Ureter (tissue), 1 donor: ENCODE measurements around the gene SSX2IP. TPM values are rescaled to one million over a fixed set of nuclear protein-coding genes. Genes with fewer than 3 reads are reported as not detected.

Experiments
- DNase-seq: peaks from one replicate; pipeline ENCODE4 v3.0.0-alpha.2; 2020; ENCODE audit warnings: low spot score
- total RNA-seq: library from RNA; stranded (reverse); gene quantifications from one replicate; pipeline ENCODE4 v1.2.4, GENCODE V29; 2023
- donor health status: DM: yes; HTN: yes; CAD: no.

Gene SSX2IP
- total RNA-seq, 1 donor from 2014 or later: 21.2 TPM

DNA sequence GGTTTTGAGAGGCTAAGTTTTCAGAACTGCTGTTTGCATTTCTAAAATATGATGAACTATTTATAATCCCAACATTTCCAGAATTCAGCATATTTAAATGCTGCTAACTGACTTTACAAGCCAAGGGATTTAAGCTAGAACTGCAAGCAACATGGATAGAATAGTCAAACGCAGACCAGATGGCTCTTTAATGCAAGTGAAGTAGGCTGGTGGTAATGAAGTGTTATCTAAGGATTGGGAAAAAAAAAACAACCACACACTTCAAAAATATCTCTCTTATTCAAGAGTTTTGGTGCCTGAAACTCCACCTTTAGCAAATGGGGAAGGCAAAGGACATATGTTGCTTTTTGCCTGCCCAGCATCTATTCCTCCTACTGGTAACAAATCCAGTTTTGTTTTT lies 20.9 kb upstream of the SSX2IP start:
- DNase-seq: no peak

- no peak for DNase-seq
These were observed 18.9 kb upstream of the SSX2IP start for GRCh38 chr1:84709131-84709530.

GRCh38 chr1:84708031-84708430 lies 17.8 kb upstream of the SSX2IP start:
- no peak for DNase-seq

- no peak for DNase-seq
These were observed 15.3 kb upstream of the SSX2IP start for GRCh38 chr1:84705513-84705912.

- no peak for DNase-seq
These were observed 14.7 kb upstream of the SSX2IP start for GRCh38 chr1:84704872-84705417.

GRCh38 chr1:84703431-84703830 lies 13.2 kb upstream of the SSX2IP start:
- DNase-seq: no peak

- no peak for DNase-seq
These were observed 11.9 kb upstream of the SSX2IP start for GRCh38 chr1:84702143-84702542.

DNA sequence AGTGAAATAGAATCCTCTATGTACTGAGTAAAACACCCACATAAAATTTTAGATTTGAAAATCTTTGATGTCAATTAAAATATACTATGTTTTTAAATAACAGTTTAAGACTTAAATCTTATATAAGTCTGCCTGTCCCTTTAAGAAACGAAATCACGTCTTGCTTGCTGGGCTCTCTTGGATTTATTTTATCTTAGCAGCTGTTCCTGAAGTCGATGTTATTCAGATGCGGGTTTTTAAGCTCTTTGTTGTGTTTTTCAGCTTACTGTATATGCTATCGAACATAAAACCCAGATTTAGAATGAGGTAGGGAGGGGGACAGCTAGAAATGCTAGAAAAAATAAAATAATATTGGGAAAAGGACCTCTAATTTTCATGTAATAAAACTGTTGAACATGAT lies 11.1 kb upstream of the SSX2IP start:
- DNase-seq: no peak

DNA sequence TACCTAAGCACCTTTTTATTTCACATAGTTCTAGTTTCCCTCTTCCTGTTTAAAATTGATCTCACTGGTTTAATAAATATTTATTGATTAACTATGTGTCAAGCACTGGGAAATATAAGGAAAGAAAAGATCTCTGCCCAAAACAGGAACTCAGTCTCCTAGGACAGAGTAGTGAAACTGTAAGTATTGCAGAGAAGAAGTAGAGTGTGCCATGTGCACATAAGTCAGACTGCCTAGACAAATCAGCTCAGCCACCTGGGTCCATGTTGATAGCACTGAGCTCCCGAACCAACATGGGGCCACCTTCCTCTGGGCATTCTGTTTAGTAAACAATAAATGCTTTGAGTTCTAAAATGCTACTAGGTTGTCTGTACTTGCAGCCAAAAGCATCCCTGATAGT lies 9.8 kb upstream of the SSX2IP start:
- DNase-seq: no peak

- no peak for DNase-seq
These were observed 8.2 kb upstream of the SSX2IP start for GRCh38 chr1:84698151-84699110.

DNA sequence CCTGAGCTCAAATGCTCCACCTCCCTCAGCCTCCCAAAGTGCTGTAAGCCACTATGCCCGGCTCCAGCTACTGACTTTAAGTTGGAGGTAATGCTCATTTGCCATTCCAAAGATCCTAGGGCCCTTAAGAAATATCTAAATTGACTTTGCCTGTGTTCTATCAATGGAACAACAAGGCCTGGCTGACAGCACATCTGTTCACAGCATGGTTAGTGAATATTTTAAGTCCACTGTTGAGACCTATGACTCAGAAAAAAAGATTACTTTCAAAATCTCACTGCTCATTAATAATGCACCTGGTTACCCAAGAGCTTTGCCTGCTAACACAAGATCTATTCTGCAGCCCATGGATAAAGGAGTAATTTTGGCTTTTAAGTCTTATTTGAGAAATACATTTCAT lies 3.5 kb upstream of the SSX2IP start:
- no peak for DNase-seq

DNA sequence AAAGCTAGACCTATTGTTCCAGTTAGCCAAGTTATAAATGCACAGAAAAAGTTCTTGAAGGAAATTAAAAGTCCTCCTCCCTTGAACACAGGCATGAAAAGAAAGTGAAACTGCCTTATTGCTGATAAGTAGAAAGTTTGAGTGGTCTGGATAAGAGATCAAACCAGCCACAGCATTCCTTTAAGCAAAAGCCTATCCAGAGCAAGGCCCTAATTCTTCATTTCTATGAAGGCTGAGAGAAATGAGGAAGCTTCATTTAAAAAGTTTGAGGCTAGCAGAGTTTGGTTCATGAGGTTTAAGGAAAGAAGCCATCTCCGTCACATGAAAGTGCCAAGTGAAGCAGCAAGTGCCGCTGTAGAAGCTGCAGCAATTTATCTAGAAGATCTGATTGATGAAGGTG lies 2.7 kb upstream of the SSX2IP start:
- no peak for DNase-seq

- no peak for DNase-seq
These were observed 2.1 kb upstream of the SSX2IP start for GRCh38 chr1:84692391-84692790.

DNA sequence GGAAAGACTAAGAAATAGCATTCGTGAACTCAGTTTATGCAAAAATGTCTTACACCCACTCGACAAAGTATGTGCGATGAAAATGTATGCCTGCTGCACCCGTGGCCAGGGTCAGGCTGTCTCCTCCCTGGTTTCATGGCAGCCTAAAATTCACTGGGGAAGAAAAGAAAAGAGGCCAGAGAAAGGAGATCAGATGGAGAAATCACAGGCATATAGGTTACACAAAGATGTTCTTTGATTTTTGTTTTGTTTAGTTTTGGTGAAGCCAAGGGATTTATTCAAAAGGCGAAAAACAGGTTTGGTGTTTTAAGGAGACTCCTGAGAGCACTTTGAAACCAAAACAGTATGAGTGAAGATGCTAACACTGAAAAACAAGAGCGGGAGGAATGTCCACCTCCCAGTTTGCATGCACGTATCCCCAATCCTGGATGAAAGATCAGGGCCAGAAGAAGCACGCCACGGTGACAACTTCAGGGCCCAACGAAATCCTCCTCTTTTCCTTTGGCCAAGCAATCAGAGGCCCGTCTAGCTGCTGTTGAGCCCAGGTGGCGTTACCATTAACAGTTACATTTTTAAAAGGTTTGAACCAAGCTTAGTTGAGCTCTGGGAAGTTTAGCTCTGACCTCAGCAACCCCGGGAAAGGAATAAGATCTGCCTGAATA lies 992 bp upstream of the SSX2IP start:
- DNase-seq: no peak

DNA sequence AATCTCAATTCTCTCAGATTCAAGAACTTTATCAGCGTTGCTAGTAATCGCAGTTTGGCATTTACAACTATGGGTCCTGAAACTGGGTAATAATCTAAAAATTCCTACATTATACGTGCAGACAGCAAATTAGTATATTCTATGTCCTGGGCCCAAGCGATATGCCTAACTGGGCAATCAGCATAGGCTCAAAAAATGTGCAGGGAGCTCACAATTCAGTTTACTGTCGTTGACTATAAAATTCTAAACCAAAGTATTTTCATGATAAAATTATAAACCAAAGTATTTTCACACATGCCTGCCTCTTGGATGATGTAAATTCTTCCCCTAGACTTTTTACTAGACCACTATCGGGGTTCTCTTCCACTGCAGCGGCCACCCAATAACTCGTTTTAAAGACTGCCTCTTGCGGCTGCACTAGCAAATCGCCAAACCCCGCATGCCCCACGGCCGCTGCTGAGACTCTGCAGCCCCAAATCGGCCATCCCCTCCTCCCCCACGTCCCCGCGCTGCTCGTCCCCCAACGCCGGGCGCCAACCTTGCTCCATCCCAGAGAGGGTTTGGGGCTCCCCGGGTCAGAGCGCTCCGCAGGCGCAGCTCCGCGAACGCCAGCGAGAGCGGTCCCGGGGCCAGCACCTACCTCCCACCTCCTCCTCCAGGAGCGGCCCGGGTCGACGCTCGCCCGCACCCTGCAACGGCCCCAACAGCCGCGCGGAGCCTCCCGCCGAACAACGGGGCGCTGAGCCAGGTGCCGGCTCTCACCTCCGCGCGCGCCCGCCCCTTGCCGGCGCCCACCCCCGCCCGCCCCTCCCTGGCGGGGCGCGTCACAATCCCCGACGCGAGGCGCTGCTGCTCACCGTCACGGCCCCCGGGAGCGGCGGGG lies 506 bp downstream of the SSX2IP start:
- peak; percentile 68 for DNase-seq

DNA sequence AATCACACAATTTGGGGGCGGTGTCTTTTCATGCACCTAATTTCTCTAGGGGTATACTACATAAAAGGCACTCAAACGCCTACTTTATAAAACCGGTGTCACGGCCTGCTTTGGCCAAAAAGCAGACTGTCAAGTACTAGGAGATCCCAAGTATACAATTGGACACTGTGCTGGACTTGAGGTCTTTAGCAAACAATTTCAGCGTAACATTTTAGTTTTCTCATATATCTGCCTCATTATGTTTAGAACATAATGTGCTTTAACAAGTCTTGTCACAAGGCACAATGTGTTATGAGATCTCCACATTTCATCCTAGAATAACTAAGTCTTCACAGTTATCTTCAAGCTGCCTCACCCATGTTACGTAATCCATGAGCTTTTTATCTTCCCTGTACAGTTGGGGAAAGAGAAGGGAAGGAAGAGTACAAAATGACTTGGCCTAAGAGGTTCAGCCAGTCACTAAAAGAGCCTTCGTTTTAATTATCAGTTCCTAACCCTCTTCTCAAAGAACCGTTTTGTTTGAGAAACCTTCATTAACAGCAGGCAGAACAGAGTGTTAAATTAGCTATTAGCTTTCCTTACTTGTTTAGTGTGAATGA lies 1.7 kb downstream of the SSX2IP start:
- DNase-seq: no peak

DNA sequence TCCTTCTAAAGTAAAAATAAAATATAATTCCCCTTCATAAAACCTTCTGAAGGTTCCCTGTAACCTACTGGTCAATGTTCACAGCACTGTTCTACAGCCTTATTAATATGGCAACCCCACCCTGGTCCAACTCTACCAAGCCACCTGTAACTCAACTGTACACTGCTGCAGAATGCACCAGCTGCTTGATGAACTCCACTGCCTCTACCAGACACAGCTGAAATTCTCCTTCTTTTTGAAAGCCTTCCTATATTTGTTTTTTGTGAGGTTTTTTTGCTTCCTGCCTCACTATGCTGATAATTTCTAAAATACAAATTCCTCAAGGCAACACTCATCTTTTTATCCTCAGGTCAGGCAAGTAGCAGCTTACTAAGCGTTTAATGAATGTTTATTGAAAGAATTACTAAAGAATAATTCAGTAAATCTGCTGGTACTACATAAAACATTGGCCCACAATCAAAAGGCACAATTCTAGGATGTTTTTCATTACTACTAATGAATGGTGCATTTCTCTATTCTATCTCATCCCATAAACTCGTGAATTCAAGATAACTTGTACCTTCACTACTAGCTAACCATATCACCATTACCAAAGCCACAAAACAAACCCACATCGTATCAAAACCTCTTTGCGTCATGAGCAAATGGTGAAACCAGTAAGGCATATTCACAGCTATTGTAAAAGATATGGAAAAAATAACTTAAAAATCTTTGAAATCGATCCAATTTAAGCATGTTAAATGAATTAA lies 2.4 kb downstream of the SSX2IP start:
- no peak for DNase-seq

GRCh38 chr1:84686223-84686622 lies 4.0 kb downstream of the SSX2IP start:
- no peak for DNase-seq

- DNase-seq: no peak
These were observed 6.8 kb downstream of the SSX2IP start for GRCh38 chr1:84683508-84683907.

- DNase-seq: no peak
These were observed 8.2 kb downstream of the SSX2IP start for GRCh38 chr1:84682047-84682446.
